Measurements from ENCODE around the gene FN1.

Gene FN1

DNA sequence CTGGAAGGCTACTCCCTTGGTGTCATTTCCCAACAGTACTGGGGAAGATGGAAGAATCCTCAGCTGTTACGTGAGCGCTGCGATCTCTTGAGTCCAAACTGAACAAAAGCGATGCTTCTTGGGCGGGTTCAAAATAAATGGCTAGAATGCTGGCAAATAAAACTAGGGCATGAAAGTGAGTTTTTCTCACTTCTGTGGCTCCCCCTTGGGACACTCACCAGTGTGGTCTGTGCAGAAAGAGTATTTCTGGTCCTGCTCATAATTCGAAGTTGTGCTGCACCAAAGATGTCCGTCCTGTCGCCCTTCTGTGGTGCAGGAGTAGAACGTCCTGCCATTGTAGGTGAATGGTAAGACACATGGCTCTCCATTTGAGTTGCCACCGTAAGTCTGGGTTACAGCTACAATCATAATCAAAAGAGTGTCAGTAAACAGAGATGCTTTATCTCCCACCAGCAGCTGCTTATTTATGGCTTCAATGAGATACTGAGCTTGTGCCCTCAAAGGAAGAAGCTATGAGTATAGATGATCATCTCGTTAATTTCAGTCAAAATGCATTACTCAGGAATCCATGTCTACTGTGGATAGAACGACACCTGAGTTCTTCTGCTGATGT lies 11.8 kb downstream of the FN1 start:
- H3K4me3 ChIP-seq (ENCODE audit: low read depth in 1 of 5, low read length in 5 of 5) = no peak overlapping the region
- H3K27me3 ChIP-seq (ENCODE audit: control insufficient read depth in 5 of 5, insufficient read depth in 4 of 5, low read length in 5 of 5) = peaks cover 0 to 5% (median 0%) of the 10 kb centered on the region in 5 donors
- peaks cover 0 to 5% (median 0%) of the 10 kb centered on the region in 5 donors for H3K4me1 ChIP-seq (ENCODE audit: control insufficient read depth in 5 of 5, insufficient read depth in 5 of 5, low read length in 5 of 5)
- no peak overlapping the region for H3K9ac ChIP-seq (ENCODE audit: low read length in 5 of 5)
- H3K9me3 ChIP-seq (ENCODE audit: control insufficient read depth in 5 of 5, low read length in 5 of 5) = no peaks in the 10 kb centered on the region
- no peak overlapping the region for H3K27ac ChIP-seq (ENCODE audit: low read depth, low read length)
- peaks cover 3 to 40% (median 36%) of the 10 kb centered on the region in 5 donors for H3K36me3 ChIP-seq (ENCODE audit: control insufficient read depth in 5 of 5, insufficient read depth in 5 of 5, low read length in 5 of 5)

DNA sequence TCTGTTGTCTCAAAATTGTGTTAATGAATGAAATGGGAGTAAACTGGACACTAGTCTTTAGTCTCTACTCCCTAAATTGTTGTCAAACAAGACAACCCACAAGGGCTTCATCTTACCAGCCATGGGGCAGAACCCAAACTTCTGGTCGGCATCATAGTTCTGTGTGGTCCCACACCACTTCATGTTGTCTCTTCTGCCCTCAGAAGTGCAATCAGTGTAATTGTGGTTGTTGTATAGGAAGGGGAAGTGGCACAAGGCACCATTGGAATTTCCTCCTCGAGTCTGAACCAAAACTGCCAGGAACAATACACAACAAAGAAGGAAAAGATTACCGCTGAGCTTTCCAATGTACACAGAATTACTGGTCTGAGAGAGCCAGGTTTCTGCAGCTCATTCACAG lies 12.6 kb downstream of the FN1 start:
- no peaks in the 10 kb centered on the region for H3K9me3 ChIP-seq (ENCODE audit: control insufficient read depth in 5 of 5, low read length in 5 of 5)
- H3K27me3 ChIP-seq (ENCODE audit: control insufficient read depth in 5 of 5, insufficient read depth in 4 of 5, low read length in 5 of 5) = peaks cover 0 to 5% (median 0%) of the 10 kb centered on the region in 5 donors
- H3K27ac ChIP-seq (ENCODE audit: low read depth, low read length) = no peak overlapping the region
- no peak overlapping the region for H3K4me3 ChIP-seq (ENCODE audit: low read depth in 1 of 5, low read length in 5 of 5)
- peaks cover 3 to 44% (median 43%) of the 10 kb centered on the region in 5 donors for H3K36me3 ChIP-seq (ENCODE audit: control insufficient read depth in 5 of 5, insufficient read depth in 5 of 5, low read length in 5 of 5)
- peaks cover 0 to 5% (median 0%) of the 10 kb centered on the region in 5 donors for H3K4me1 ChIP-seq (ENCODE audit: control insufficient read depth in 5 of 5, insufficient read depth in 5 of 5, low read length in 5 of 5)
- H3K9ac ChIP-seq (ENCODE audit: low read length in 5 of 5) = no peak overlapping the region

DNA sequence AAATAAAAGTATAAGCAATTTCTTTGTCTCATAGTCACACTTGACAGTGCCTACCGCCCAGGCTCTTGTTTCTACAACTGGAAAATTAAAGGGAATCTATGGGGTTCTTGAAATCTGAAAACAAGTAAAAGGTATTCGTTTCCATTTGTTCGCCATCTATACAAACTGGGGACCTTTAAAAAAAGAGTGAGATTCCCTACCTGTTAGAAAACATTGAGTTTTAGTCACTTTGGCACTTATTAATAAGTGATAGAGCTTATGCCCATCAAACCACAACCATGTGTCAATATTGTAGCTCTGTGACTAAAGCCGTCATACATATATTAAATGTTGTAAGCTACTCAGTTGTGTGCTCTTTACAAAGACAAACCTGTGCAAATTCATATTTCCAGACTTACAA lies 13.2 kb downstream of the FN1 start:
- Histone ChIP-seq H3K4me3 (ENCODE audit: low read depth in 1 of 5, low read length in 5 of 5) (no peak overlapping the region), H3K9ac (ENCODE audit: low read length in 5 of 5) (no peak overlapping the region), H3K27ac (ENCODE audit: low read depth, low read length) (no peak overlapping the region), H3K9me3 (ENCODE audit: control insufficient read depth in 5 of 5, low read length in 5 of 5) (no peaks in the 10 kb centered on the region), H3K4me1 (ENCODE audit: control insufficient read depth in 5 of 5, insufficient read depth in 5 of 5, low read length in 5 of 5) (peaks cover 0 to 5% (median 0%) of the 10 kb centered on the region in 5 donors), H3K36me3 (ENCODE audit: control insufficient read depth in 5 of 5, insufficient read depth in 5 of 5, low read length in 5 of 5) (peaks cover 3 to 46% (median 42%) of the 10 kb centered on the region in 5 donors), H3K27me3 (ENCODE audit: control insufficient read depth in 5 of 5, insufficient read depth in 4 of 5, low read length in 5 of 5) (peaks cover 0 to 5% (median 0%) of the 10 kb centered on the region in 5 donors)

DNA sequence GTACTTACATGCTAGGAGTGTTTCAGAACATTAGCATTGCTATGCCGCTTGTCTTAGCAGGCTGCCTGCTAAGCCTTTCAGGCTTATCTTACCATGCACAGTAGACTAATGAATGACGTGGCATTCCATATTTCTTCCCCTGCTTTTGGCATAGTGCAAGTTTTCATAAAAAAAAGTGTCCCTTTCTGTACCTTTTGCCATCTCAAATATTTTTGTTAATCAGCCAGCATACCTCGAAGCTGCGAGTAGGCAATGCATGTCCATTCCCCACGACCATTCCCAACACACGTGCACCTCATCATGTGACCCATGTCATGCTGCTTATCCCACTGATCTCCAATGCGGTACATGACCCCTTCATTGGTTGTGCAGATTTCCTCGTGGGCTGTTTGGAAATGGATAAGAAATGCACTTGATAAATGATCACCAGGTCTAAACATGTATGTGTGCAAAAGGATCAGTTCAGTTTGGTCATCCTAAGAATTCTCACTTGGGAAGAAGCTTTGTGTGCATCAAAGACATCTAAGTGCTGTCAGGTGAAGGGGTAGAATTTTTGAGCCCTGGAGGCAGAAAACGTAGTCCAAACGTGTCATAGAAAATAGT lies 13.9 kb downstream of the FN1 start:
- H3K9me3 ChIP-seq (ENCODE audit: control insufficient read depth in 5 of 5, low read length in 5 of 5) = no peaks in the 10 kb centered on the region
- no peak overlapping the region for H3K27ac ChIP-seq (ENCODE audit: low read depth, low read length)
- H3K9ac ChIP-seq (ENCODE audit: low read length in 5 of 5) = no peak overlapping the region
- H3K27me3 ChIP-seq (ENCODE audit: control insufficient read depth in 5 of 5, insufficient read depth in 4 of 5, low read length in 5 of 5) = peaks cover 0 to 5% (median 0%) of the 10 kb centered on the region in 5 donors
- H3K4me3 ChIP-seq (ENCODE audit: low read depth in 1 of 5, low read length in 5 of 5) = no peak overlapping the region
- H3K36me3 ChIP-seq (ENCODE audit: control insufficient read depth in 5 of 5, insufficient read depth in 5 of 5, low read length in 5 of 5) = peaks cover 3 to 46% (median 40%) of the 10 kb centered on the region in 5 donors
- H3K4me1 ChIP-seq (ENCODE audit: control insufficient read depth in 5 of 5, insufficient read depth in 5 of 5, low read length in 5 of 5) = peaks cover 0 to 5% (median 0%) of the 10 kb centered on the region in 5 donors

DNA sequence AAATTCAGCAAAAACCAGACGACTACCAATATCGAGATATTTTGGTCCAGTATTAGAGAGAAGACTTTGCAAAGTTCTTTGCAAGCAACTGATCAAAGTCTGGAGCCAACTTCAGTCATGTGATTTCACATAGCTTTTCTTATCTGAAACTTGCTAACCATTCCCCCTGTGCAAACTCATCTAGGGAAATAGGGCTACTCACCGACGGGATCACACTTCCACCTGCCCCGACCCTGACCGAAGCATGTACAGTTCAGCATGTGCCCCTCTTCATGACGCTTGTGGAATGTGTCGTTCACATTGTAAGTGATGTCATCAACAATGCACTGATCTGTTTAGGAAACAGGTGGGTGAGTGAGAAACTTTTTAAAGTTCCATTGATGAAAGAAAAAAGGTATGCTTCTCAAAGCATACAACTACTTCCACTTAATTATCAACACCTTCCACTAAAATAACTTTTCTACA lies 15.4 kb downstream of the FN1 start:
- peaks cover 0 to 5% (median 0%) of the 10 kb centered on the region in 5 donors for H3K27me3 ChIP-seq (ENCODE audit: control insufficient read depth in 5 of 5, insufficient read depth in 4 of 5, low read length in 5 of 5)
- no peaks in the 10 kb centered on the region for H3K9me3 ChIP-seq (ENCODE audit: control insufficient read depth in 5 of 5, low read length in 5 of 5)
- H3K4me3 ChIP-seq (ENCODE audit: low read depth in 1 of 5, low read length in 5 of 5) = no peak overlapping the region
- H3K9ac ChIP-seq (ENCODE audit: low read length in 5 of 5) = no peak overlapping the region
- peaks cover 3 to 46% (median 37%) of the 10 kb centered on the region in 5 donors for H3K36me3 ChIP-seq (ENCODE audit: control insufficient read depth in 5 of 5, insufficient read depth in 5 of 5, low read length in 5 of 5)
- H3K27ac ChIP-seq (ENCODE audit: low read depth, low read length) = no peak overlapping the region
- peaks cover 0 to 5% (median 0%) of the 10 kb centered on the region in 5 donors for H3K4me1 ChIP-seq (ENCODE audit: control insufficient read depth in 5 of 5, insufficient read depth in 5 of 5, low read length in 5 of 5)

DNA sequence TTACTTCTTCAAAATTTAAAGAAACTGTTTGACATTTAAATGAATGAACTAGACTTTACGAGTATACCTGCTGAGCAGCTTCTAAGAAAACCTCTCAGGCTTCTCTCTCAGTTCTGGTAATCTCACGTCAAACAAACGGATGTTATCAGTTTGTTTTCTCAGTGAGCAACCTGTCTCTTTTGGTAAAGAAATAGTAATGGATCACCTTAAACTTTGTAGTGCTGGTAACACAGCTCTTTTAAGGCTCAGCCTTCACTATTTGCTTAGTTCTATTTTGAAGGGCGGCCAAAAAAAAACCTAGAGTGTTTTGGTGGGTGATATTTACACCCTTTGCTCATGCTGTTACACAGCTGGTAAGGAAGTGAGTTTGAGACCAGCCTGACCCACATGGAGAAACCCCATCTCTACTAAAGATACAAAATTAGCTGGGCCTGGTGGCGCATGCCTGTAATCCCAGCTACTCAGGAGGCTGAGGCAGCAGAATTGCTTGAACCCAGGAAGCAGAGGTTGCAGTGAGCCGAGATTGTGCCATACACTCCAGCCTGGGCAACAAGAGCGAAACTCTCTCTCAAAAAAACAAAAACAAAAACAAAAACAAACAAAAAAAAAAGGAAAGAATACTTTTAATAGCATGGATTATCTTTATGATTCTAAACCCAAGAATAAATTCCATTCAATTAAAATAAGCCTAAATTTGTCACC lies 15.9 kb downstream of the FN1 start:
- peaks cover 3 to 42% (median 37%) of the 10 kb centered on the region in 5 donors for H3K36me3 ChIP-seq (ENCODE audit: control insufficient read depth in 5 of 5, insufficient read depth in 5 of 5, low read length in 5 of 5)
- no peak overlapping the region for H3K9ac ChIP-seq (ENCODE audit: low read length in 5 of 5)
- no peaks in the 10 kb centered on the region for H3K9me3 ChIP-seq (ENCODE audit: control insufficient read depth in 5 of 5, low read length in 5 of 5)
- no peak overlapping the region for H3K27ac ChIP-seq (ENCODE audit: low read depth, low read length)
- H3K4me1 ChIP-seq (ENCODE audit: control insufficient read depth in 5 of 5, insufficient read depth in 5 of 5, low read length in 5 of 5) = peaks cover 0 to 5% (median 0%) of the 10 kb centered on the region in 5 donors
- H3K4me3 ChIP-seq (ENCODE audit: low read depth in 1 of 5, low read length in 5 of 5) = no peak overlapping the region
- H3K27me3 ChIP-seq (ENCODE audit: control insufficient read depth in 5 of 5, insufficient read depth in 4 of 5, low read length in 5 of 5) = peaks cover 0 to 5% (median 0%) of the 10 kb centered on the region in 5 donors

DNA sequence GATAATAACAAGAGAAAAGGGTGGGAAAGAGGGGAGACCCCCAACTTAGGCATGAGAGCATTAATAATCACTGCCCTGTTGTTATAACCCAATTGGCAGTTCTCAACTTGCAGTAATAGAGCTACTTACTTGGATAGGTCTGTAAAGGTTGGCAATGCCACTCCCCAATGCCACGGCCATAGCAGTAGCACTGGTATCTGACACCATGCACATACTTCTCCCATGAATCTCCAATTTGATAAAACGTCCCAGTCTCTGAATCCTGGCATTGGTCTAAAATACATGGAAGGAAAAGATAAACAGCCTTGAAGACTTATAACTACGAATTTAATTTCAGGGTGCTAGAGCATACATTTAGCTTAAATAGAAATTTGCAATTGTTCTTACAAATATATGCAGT lies 16.8 kb downstream of the FN1 start:
- H3K9me3 ChIP-seq (ENCODE audit: control insufficient read depth in 5 of 5, low read length in 5 of 5) = no peaks in the 10 kb centered on the region
- no peak overlapping the region for H3K4me3 ChIP-seq (ENCODE audit: low read depth in 1 of 5, low read length in 5 of 5)
- no peak overlapping the region for H3K27ac ChIP-seq (ENCODE audit: low read depth, low read length)
- peaks cover 0 to 5% (median 0%) of the 10 kb centered on the region in 5 donors for H3K27me3 ChIP-seq (ENCODE audit: control insufficient read depth in 5 of 5, insufficient read depth in 4 of 5, low read length in 5 of 5)
- peaks cover 3 to 41% (median 34%) of the 10 kb centered on the region in 5 donors for H3K36me3 ChIP-seq (ENCODE audit: control insufficient read depth in 5 of 5, insufficient read depth in 5 of 5, low read length in 5 of 5)
- H3K9ac ChIP-seq (ENCODE audit: low read length in 5 of 5) = no peak overlapping the region
- H3K4me1 ChIP-seq (ENCODE audit: control insufficient read depth in 5 of 5, insufficient read depth in 5 of 5, low read length in 5 of 5) = peaks cover 0 to 5% (median 0%) of the 10 kb centered on the region in 5 donors

DNA sequence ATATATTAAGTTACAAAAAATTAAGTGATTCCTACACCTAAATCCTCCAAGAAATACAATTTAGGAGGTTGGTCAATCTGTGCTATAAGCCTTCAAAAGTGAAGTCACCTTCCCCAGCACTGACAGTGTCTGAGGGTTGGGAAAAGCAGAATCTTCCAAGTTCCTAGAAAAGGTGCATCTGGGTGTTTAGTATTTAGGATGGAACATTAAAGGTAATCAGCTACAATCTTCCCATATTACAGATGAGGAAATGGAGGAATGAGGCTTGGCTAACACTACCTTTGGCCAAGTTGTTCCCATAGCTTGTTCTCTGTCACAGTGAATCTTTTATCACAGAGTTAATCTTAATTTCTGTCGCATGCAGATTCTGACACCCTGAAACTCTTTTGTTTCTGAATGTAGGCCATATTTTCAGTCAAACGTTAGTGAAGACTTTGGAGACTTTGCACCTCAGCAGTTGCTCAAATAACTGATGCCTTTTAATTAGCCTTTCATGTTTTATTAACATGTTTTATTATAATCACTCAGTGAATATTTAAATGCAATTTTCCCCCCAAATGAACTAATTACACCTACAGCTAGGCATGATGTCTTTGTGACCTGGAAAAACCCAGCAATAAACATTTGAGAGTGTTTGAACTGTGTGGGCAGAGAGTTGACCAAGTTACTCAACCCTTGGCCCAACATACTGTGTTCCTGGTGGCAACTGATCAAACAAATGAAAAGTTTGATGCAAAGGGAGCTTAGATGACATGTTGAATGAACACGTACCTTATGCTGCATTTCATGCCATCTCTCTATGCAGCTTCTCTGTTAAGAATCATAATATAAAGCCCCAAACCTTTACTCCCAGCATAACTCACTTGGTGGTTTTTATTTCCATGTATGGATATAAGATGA lies 17.6 kb downstream of the FN1 start:
- no peak overlapping the region for H3K4me3 ChIP-seq (ENCODE audit: low read depth in 1 of 5, low read length in 5 of 5)
- H3K27me3 ChIP-seq (ENCODE audit: control insufficient read depth in 5 of 5, insufficient read depth in 4 of 5, low read length in 5 of 5) = peaks cover 0 to 5% (median 0%) of the 10 kb centered on the region in 5 donors
- peaks cover 3 to 35% (median 30%) of the 10 kb centered on the region in 5 donors for H3K36me3 ChIP-seq (ENCODE audit: control insufficient read depth in 5 of 5, insufficient read depth in 5 of 5, low read length in 5 of 5)
- H3K9ac ChIP-seq (ENCODE audit: low read length in 5 of 5) = no peak overlapping the region
- no peaks in the 10 kb centered on the region for H3K9me3 ChIP-seq (ENCODE audit: control insufficient read depth in 5 of 5, low read length in 5 of 5)
- no peak overlapping the region for H3K27ac ChIP-seq (ENCODE audit: low read depth, low read length)
- peaks cover 0 to 2% (median 0%) of the 10 kb centered on the region in 5 donors for H3K4me1 ChIP-seq (ENCODE audit: control insufficient read depth in 5 of 5, insufficient read depth in 5 of 5, low read length in 5 of 5)

DNA sequence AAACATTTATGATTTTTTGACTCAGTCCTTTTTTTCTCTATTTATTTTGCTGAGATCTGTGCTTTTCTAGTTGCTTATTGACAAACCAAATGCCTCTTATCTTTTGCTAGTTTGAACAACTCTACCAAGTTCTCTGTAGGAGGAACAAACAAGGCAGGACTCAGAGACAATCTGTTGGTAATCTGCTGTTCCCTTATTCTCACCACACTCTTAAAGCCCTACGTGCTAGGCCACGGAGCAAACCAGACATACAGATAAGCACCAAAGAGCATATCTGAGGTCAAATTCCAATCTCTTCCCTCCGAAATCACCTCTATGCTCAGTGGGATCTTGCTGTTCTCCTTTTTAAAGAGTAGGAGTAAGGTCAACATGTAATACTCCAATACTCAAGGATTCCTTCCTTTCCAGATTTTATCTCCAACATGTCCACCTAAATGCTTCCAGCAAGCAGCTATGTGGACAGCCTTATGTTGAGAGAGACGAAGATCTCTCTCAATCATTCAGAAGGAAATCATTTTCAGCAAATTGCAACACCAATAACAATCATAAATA lies 18.4 kb downstream of the FN1 start:
- no peaks in the 10 kb centered on the region for H3K4me1 ChIP-seq (ENCODE audit: control insufficient read depth in 5 of 5, insufficient read depth in 5 of 5, low read length in 5 of 5)
- no peak overlapping the region for H3K4me3 ChIP-seq (ENCODE audit: low read depth in 1 of 5, low read length in 5 of 5)
- H3K27me3 ChIP-seq (ENCODE audit: control insufficient read depth in 5 of 5, insufficient read depth in 4 of 5, low read length in 5 of 5) = peaks cover 0 to 5% (median 0%) of the 10 kb centered on the region in 5 donors
- H3K9ac ChIP-seq (ENCODE audit: low read length in 5 of 5) = no peak overlapping the region
- H3K9me3 ChIP-seq (ENCODE audit: control insufficient read depth in 5 of 5, low read length in 5 of 5) = no peaks in the 10 kb centered on the region
- peaks cover 3 to 35% (median 28%) of the 10 kb centered on the region in 5 donors for H3K36me3 ChIP-seq (ENCODE audit: control insufficient read depth in 5 of 5, insufficient read depth in 5 of 5, low read length in 5 of 5)
- no peak overlapping the region for H3K27ac ChIP-seq (ENCODE audit: low read depth, low read length)
